HG03354 (cell line): Measurements from ENCODE around the gene GBE1.
"Not testable (repeated sequence)": the region's sequence is repeated elsewhere in the genome, so short reads cannot be mapped to it uniquely, and the experiment has no call there.

Source experiments
- ATAC-seq: cut with Tn5 transposase; IDR thresholded peaks from one replicate; pipeline ENCODE4 v1.9.1; 2021; ENCODE audit warnings: mild to moderate bottlenecking; ENCODE audit not compliant: unreplicated experiment, poor library complexity, severe bottlenecking

GBE1 gene

DNA sequence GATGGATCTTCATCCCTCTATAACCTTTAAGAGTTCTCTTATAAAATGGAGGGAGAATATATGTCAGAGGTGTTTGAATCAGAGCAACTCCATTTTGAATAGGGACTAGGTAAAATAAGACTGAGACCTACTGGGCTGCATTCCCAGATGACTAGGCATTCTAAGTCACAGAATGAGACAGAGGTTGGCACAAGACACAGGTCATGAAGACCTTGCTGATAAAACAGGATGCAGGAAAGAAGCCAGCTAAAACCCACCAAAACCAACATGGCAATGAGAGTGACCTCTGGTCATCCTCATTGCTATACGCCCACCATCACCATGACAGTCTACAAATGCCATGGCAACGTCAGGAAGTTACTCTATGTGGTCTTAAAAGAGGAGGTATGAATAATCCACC lies 211.0 kb downstream of the GBE1 start:
- ATAC-seq, result no peak

DNA sequence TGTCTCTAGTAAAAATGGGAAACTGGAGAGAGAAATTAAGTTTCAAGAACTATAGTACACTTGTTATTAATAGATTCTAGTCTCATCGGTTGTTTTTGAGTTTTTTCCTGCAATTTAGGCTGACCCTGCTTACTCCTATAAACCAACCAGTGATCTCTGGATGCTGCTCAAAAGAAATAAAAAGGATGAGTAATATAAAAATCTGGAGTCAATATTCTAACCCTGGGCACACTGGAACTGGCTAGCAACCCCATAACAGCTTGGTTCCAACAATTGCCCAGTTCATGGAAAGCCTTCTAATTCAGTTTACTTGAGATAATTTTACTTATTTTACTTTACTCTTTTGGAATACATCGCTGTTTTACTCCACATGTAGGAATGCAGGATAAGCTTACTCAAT lies 211.6 kb downstream of the GBE1 start:
- no peak for ATAC-seq

DNA sequence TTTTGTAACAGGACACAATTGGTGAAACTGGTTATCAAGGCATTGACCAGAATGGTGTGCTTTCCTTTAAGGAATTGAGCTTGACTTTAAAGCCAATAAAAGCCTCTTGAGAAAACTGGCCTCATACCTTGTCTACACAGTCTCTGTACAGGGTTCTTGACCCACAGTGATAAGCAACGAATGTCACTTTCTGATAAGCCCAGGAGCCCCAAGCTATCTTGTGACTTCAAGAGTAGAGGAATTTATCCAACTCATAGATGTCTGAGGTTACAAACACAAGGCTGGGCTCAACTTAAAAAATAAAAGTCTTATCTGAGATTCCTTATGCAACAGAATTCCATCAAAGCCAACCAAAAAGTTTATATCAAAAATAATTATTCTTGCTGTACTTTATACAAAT lies 212.1 kb downstream of the GBE1 start:
- ATAC-seq, result no peak

DNA sequence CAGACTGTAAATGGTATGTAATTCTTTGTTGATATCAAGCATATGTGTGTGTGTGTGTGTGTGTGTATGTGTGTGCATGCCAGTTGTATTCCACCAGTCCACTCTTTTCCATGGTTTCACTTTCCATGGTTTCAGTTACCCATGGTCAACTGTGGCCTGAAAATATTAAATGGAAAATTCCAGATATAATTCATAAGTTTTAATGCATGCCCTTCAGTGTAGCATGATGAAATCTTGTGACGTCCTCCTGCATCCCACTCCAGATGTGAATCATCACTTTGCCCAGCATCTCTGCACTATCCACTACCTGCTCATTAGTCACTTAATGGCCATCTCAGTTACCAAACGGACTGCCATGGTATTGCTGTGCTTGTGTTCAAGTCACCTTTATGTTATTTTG lies 215.9 kb downstream of the GBE1 start:
- no peak for ATAC-seq

DNA sequence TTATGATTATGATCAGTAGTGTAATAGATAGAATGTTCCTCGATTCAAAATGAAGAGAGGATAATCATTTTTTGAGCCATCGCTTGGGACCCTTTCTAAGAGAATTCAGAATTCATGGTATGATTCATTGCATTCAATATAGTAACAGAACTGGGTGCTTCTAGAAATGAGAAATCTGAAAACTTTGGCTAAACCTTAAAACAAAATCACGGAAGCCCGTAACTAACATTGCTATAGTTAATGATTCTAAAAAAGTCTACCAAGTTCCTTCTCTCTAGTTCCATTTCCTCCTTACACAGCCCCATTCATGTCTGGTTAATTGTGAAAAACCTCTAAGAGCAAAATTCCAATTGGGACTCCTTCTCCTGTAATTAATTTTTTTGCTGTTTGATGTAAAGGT lies 217.1 kb downstream of the GBE1 start:
- ATAC-seq, result no peak

DNA sequence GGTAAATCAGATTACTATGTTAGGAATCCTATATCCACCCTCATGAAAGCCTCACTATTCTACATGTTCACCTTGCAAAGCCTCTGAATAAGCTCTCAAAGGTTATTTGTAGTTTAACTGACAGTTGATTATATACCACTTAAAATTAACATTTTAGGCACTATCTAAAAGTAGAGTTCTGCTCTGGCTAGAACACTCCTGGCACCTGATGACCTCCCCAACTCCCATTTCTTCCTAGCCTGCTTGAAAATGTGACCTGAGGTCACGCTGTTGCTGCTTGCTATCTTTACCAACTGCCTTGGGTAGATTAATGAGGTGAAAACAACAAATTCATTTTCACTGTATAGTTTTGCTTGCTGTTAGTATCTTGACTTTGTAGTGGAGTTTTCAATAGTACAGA lies 220.7 kb downstream of the GBE1 start:
- ATAC-seq, result no peak

DNA sequence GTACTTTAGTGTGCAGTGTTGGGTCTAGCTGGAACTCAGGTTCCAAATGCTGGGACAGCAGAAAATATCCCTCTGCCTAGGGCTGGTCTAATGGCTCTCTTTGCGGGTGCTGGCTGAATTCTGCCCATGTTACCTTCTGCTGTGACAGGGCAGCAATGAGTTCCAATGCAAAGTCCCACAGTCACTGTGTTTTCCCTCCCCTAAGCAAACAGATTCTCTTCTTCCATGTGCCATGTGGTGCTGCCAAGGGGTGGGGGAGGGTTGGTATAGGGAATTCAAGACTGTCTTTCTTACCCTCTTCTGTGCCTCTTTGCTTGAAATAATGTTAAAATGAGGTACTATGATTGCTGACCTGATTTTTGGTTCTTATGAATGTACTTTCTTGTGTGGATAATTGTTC lies 229.6 kb downstream of the GBE1 start:
- ATAC-seq, result no peak

DNA sequence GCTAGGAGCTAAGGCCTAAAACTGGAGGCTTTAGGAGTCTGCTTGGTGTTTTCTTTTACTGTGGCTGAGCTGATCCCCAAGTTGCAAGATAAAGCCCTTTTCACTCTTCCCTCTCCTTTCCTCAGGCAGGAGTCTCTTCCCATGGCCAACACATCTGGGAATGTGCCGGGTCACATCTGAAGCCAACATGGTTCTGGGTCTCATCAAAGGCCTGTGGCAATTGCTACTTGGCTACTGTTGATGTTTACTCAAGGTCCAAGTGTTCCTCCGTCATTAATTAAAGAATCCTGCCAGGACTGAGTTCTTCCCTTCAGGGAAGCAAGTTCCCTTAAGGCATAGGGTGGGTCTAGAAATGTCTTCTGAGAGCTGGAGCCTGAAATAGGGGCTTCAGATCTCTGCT lies 230.2 kb downstream of the GBE1 start:
- ATAC-seq, result no peak

DNA sequence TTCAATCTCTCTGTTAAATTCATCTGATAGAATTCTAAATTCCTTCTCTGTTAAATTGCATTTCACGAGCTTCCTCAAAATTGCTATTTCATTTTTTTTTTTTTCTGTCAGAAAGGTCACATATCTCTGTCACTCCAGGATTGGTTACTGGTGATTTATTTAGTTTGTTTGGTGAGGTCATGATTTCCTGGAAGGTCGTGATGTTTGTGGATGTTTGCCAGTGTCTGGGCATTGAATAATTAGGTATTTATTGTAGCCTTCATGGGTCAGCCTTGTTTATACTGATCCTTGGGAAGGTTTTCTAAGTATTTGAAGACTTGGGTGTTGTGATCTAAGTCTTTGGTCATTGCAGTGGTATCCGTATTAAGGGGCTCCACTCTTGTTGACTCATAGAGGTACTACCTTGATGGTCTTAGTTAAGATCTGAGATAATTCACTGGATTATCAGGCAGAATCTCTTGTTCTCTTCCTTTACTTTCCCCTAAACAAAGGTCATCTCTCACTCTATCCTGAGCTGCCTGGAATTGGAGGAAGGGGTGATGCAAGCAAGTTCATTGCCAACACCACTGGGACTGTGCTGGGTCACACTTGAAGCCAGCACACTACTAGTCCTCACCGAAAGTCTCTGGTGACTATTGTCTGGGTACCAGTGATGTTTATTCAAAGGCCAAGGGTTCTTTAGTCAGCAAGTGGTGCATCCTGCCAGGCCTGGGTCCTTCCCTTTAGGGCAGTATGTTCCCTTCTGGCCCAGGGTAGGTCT lies 231.1 kb downstream of the GBE1 start:
- ATAC-seq, result no peak

DNA sequence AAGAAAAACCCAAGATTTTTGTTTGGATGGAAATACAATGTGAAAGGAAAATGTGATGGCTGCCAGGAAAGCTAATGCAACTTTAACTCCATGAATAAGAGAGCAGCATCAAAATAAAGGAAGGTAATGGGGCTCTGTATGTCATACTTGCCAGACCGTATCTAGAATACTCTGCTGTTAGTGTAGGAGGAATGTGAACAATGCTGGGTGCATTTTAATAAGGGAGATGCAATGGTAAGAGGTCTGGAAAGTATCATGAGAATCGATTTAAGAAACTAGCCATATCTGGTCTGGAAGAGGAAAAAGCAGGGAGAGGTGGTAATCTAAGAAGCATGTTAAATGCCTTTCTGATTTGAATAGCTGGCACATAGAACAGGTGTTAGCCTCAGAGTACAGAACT lies 239.6 kb downstream of the GBE1 start:
- ATAC-seq, result no peak

DNA sequence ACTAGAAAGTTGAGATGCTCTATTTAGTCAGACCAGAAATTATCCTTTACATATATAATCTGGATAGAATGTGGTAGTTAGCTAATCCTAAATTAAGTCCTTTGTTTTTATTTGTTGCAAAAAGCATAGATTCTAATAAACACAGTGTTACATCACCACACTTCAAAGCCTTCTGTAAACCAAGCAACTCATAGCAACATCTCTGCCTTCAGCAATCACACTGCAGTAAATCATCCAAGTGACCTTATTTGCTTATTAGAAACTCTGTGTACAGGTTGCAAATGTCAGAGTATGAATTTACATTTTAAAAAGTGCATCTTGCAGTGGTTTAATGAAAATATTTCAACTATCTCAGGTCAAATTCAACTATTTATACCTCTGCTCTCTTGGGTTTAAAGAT lies 242.5 kb downstream of the GBE1 start:
- ATAC-seq, result no peak

DNA sequence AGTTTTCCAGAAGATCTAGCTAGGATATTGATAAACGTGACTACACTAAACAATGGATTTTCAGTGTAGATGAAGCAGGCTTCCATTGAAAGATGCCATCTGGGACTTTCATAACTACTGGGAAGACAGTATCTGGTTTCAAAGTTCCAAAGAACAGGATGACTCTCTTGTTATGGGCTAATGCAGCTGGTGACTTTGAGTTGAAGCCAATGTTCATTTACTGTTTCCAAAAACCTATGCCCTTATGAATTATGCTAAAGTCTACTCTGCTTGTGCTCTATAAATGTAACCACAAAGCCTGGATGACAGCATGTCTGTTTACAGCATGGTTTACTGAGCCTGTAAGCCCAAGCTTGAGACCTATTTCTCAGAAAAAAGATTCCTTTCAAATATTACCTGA lies 245.4 kb downstream of the GBE1 start:
- no peak for ATAC-seq

DNA sequence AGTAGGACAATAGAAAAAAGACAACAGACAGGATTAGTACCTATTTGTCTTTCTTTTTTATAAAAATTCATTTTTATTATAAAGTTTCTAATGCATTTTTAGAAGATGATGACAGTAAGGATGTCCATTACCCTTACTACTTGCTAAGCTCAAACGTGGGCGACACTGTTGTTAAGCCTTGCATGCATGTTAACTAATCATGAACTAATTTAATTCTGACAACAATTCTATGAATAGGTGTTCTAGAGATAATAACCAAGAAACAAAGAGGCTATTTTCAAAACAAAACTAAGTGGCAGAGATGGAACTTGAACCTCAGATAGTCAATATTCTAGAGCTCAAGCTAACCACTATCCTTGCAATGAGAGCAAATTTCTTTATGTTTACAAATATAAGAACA lies 247.9 kb downstream of the GBE1 start:
- no peak for ATAC-seq

DNA sequence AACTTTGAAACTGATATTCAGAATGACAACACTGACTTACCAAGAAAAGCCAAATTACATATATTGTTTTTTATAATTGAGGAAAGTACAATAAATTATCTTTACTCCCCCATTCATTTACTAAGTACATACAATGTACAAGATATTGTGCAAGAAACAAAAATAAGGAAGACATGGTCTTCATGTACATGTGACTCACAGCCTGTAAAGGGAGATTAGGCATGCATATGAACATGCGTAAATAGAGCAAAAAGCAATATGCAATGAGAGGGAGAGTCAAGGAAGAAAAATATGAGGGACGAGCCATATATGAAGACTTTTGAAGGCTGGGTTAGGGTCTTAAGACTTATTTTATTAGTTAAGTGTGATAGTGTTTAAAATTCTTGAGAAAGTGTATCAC lies 258.4 kb downstream of the GBE1 start:
- ATAC-seq, result no peak

DNA sequence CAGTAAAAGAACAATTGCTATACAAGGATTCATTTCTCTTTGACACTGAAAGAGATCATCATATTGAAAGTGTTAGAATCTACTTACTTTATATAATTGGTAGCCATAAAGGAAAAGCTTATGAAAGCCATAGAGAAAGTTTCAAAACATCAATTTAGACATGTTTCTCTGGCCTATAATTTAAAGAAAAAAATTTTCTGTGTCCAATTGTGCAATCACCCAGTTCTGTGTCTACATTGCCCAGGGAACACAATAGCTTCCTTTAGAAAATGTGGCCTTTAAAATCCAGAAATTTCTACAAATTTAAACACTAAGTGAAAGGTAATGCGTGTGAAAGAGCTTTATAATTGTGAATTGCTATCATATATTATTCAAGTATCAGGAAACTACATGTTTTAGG lies 259.2 kb downstream of the GBE1 start:
- no peak for ATAC-seq

DNA sequence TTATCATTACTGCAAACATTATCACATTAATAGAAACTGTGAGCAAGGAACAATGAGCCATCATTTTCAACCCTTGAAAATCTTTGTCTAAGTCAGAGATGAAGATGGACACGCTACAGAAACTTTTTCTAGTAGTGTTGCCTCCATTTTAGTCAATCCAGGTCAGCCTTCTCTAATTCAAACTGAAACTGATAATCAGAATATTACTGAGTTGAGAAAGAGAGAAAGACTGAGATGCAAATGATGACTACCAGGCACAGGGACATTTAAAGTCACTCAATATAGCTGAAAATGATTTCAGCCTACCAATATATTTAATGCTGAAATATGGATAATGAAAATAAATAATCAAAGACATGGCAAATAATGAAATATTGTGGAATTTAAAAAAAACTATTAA lies 261.4 kb downstream of the GBE1 start:
- peak; percentile 85 for ATAC-seq

DNA sequence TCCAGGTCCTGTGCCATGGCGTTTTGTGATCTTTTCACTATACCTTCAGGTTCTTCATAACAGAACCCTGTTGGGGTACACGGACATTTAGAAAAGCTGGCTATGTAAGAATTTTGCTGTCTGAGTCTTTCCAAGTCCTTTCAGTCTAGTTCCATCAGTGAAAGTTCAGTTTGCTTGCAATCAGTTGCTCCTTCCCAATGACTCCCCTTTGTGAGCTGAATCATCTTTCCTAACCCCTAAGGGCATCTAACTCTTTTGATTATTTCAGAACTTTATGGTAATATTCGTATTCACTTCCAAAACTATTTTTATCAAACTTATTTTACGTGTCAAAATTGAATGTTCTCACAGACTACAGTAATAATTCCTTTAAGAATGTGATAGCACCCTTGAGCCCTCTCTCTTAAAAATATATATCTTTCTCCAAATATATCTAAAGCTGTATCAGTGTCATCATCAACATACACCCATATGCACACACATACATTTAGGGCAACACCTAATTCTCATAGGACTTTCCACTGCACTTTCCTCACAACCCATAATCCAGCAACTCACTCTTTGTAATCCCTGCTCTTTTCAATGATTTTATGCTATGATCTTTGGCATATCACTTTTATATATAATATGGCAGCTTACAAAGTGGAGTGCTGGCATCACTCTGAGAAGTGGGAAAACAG lies 263.7 kb downstream of the GBE1 start:
- no peak for ATAC-seq

DNA sequence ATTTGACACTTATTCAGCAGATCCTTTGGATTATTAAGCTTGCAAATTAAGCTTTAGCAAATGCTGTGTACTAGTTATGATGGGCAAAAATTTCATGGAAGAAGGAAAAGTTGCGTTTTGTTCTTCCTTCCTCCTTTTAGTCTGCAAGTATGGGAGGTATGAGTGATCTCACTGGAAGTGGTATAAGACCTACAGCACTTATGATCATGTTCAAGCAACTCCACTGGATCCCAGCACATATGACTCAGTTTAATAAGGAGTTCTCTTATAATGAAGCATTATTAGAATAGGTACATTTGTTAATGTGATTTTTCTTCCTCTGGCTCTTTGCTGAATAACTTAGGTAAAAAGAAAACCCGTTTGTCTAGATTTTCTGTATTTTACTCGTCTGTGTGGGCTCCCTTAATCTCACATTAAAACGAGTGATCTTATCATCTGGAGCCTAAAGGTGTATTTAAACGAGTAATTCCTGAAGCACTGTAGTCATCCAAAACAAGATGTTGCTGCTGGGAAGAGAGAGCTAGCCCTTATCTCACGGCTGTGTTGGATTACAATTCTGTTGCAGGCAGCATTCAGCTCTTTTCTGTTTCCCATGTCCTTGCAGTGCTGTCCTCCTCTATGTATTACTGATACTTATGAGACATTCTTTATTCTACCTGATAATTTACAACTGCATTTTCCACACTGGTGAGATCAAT lies 264.9 kb downstream of the GBE1 start:
- ATAC-seq, result no peak

DNA sequence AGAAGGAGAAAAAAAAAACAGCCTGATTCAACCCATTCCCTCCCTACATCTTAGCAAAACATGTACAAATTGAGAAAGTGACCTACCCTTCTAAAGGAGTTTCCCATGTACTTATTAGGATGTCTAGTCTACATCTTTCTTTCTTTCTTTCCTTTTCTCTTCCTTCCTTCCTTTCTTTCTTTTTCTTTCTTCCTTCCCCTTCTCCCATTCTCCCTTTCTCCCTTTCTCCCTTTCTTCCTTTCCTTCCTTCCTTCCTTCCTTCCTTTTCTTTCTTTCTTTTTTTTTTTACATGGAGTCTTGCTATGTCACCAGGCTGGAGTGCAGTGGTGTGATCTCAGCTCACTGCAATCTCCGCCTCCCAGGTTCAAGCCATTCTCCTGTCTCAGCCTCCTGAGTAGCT lies 269.0 kb downstream of the GBE1 start:
- not testable (repeated sequence) for ATAC-seq

DNA sequence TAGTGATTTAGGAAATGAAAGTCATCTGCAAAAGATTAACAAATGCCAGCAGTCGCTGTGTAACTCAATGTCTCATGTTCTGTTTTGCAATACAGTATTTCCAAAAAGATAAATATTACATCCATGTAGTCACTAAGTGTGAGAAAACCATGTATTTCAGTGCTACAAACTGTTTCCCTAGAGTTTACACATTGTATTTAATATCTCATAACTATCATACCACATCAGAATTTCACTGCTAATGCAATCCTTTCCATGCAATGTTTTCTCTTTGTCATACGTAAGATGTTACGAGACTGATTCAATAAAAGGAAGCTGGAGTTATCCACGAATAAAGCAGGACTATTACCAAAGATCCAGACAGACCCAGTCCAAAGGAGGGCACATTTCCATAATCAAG lies 269.4 kb downstream of the GBE1 start:
- no peak for ATAC-seq
